Measurements from ENCODE around the gene PRKCZ.

The PRKCZ gene

GRCh38 chr1:2059290-2059953 is 9.2 kb downstream of the PRKCZ start:
- H3K4me3 ChIP-seq (ENCODE audit: low read depth, low read length): no peak overlapping the region
- no peak for DNase-seq (ENCODE audit: low read depth)
- no peak for TF ChIP-seq CTCF (conservative IDR thresholded peaks at IDR 0.05; ENCODE audit: low read depth, low read length)

GRCh38 chr1:2060072-2060471 is 9.9 kb downstream of the PRKCZ start:
- TF ChIP-seq CTCF (conservative IDR thresholded peaks at IDR 0.05; ENCODE audit: low read depth, low read length): no peak
- DNase-seq (ENCODE audit: low read depth): no peak

GRCh38 chr1:2060535-2060934 is 10.3 kb downstream of the PRKCZ start:
- H3K4me3 ChIP-seq (ENCODE audit: low read depth, low read length): no peak overlapping the region
- no peak for DNase-seq (ENCODE audit: low read depth)
- TF ChIP-seq CTCF (conservative IDR thresholded peaks at IDR 0.05; ENCODE audit: low read depth, low read length): no peak

More at GRCh38 chr1:2060072-2060471, 9.9 kb downstream of the PRKCZ start:
- H3K4me3 ChIP-seq (ENCODE audit: low read depth, low read length): no peak overlapping the region

- no peak overlapping the region for H3K4me3 ChIP-seq (ENCODE audit: low read depth, low read length)
- no peak for TF ChIP-seq CTCF (conservative IDR thresholded peaks at IDR 0.05; ENCODE audit: low read depth, low read length)
- no peak for DNase-seq (ENCODE audit: low read depth)
Observed at GRCh38 chr1:2061065-2061778, 11.0 kb downstream of the PRKCZ start.

- no peak overlapping the region for H3K4me3 ChIP-seq (ENCODE audit: low read depth, low read length)
- no peak for TF ChIP-seq CTCF (conservative IDR thresholded peaks at IDR 0.05; ENCODE audit: low read depth, low read length)
- DNase-seq (ENCODE audit: low read depth): no peak
Observed at GRCh38 chr1:2065699-2066098, 15.5 kb downstream of the PRKCZ start.

GRCh38 chr1:2067393-2067792 is 17.2 kb downstream of the PRKCZ start:
- no peak for DNase-seq (ENCODE audit: low read depth)
- H3K4me3 ChIP-seq (ENCODE audit: low read depth, low read length): no peak overlapping the region
- no peak for TF ChIP-seq CTCF (conservative IDR thresholded peaks at IDR 0.05; ENCODE audit: low read depth, low read length)

- no peak for DNase-seq (ENCODE audit: low read depth)
- H3K4me3 ChIP-seq (ENCODE audit: low read depth, low read length): no peak overlapping the region
- TF ChIP-seq CTCF (conservative IDR thresholded peaks at IDR 0.05; ENCODE audit: low read depth, low read length): no peak
Observed at GRCh38 chr1:2067981-2068380, 17.8 kb downstream of the PRKCZ start.

Measured in choroid plexus epithelial cell (primary cell).